GM21390 (cell line): Measurements from ENCODE around the gene CAMTA1.

Source experiments
- ATAC-seq: cut with Tn5 transposase; IDR thresholded peaks from one replicate; pipeline ENCODE4 v1.9.1; 2021; ENCODE audit not compliant: unreplicated experiment

CAMTA1 gene

GRCh38 chr1:6873298-6874015 is 88.2 kb downstream of the CAMTA1 start:
- ATAC-seq, result no peak

- no peak for ATAC-seq
These were observed 89.0 kb downstream of the CAMTA1 start for GRCh38 chr1:6874298-6874697.

GRCh38 chr1:6880951-6881690 is 95.9 kb downstream of the CAMTA1 start:
- ATAC-seq, result no peak

GRCh38 chr1:6882414-6882813 is 97.2 kb downstream of the CAMTA1 start:
- no peak for ATAC-seq

- no peak for ATAC-seq
These were observed 99.4 kb downstream of the CAMTA1 start for GRCh38 chr1:6884652-6885153.

- ATAC-seq, result no peak
These were observed 100.2 kb downstream of the CAMTA1 start for GRCh38 chr1:6885426-6885825.

GRCh38 chr1:6886523-6886922 is 101.3 kb downstream of the CAMTA1 start:
- no peak for ATAC-seq

- ATAC-seq, result no peak
These were observed 103.0 kb downstream of the CAMTA1 start for GRCh38 chr1:6888268-6888667.

GRCh38 chr1:6888870-6889269 is 103.6 kb downstream of the CAMTA1 start:
- ATAC-seq, result no peak

GRCh38 chr1:6889875-6890480 is 104.7 kb downstream of the CAMTA1 start:
- no peak for ATAC-seq

- ATAC-seq, result no peak
These were observed 105.4 kb downstream of the CAMTA1 start for GRCh38 chr1:6890686-6891085.

- no peak for ATAC-seq
These were observed 106.7 kb downstream of the CAMTA1 start for GRCh38 chr1:6891781-6892579.

GRCh38 chr1:6893388-6893787 is 108.1 kb downstream of the CAMTA1 start:
- ATAC-seq, result no peak

- ATAC-seq, result no peak
These were observed 111.9 kb downstream of the CAMTA1 start for GRCh38 chr1:6897138-6897537.

GRCh38 chr1:6898974-6899539 is 113.8 kb downstream of the CAMTA1 start:
- no peak for ATAC-seq

GRCh38 chr1:6899621-6900020 is 114.4 kb downstream of the CAMTA1 start:
- ATAC-seq, result no peak

- ATAC-seq, result no peak
These were observed 116.9 kb downstream of the CAMTA1 start for GRCh38 chr1:6902153-6902552.

GRCh38 chr1:6904476-6905170 is 119.4 kb downstream of the CAMTA1 start:
- ATAC-seq, result no peak

GRCh38 chr1:6905331-6905730 is 120.1 kb downstream of the CAMTA1 start:
- ATAC-seq, result no peak

GRCh38 chr1:6905790-6906189 is 120.5 kb downstream of the CAMTA1 start:
- no peak for ATAC-seq
